Daoy (cell line): ENCODE data around the gene TTC23L. TPM values are rescaled to one million over a fixed set of nuclear protein-coding genes. Genes with fewer than 3 reads are reported as not detected.
"Not testable (repeated sequence)": the region's sequence is repeated elsewhere in the genome, so short reads cannot be mapped to it uniquely, and the experiment has no call there.

Source experiments
- DNase-seq: peaks from one replicate; pipeline ENCODE4 v3.0.0-alpha.2; 2015; ENCODE audit warnings: low read depth
- total RNA-seq: library from RNA; depleted of rRNA; stranded (reverse); fragments of >200 nt; shearing (Covaris generic); gene quantifications from 2 replicates; pipeline ENCODE4 v1.2.3, GENCODE V29; 2014; rRNA removed

TTC23L gene
- total RNA-seq, 1 experiment from 2014 or later, result 0.29 TPM

DNA sequence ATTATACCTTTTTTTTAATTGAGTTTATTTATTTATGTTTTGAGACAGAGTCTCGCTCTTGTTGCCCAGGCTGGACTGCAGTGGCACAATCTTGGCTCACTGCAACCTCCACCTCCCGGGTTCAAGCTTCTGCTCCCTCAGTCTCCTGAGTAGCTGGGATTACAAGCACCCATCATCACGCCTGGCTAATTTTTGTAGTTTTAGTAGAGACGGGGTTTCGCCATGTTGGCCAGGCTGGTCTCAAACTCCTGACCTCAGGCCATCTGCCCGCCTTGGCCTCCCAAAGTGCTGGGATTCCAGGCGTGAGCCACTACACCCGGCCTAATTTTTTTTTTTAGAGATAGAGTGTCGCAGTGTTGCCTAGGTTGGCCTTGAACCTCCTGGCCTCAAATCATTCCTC is 84.3 kb downstream of the TTC23L start:
- DNase-seq, result not testable (repeated sequence)

- peak; percentile 83 for DNase-seq
These were observed 84.9 kb downstream of the TTC23L start for GRCh38 chr5:34923694-34924461.

DNA sequence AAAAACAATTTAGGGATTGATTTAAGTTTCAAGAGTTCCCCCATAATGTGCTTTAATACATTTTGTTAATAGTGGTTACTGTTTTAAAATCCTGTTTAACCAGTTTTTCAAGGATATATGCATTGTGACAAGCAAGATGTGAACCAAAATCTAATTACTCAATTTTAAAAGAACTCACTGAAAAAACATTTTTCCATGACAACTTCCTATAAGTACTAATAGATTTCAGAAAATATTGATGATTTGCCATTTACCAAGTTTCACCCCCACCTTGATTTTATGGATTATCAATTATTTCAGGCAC is 85.5 kb downstream of the TTC23L start:
- DNase-seq, result no peak

- no peak for DNase-seq
These were observed 87.4 kb downstream of the TTC23L start for GRCh38 chr5:34926318-34926888.

GRCh38 chr5:34927785-34928184 is 88.8 kb downstream of the TTC23L start:
- no peak for DNase-seq

GRCh38 chr5:34928267-34928666 is 89.3 kb downstream of the TTC23L start:
- no peak for DNase-seq

DNA sequence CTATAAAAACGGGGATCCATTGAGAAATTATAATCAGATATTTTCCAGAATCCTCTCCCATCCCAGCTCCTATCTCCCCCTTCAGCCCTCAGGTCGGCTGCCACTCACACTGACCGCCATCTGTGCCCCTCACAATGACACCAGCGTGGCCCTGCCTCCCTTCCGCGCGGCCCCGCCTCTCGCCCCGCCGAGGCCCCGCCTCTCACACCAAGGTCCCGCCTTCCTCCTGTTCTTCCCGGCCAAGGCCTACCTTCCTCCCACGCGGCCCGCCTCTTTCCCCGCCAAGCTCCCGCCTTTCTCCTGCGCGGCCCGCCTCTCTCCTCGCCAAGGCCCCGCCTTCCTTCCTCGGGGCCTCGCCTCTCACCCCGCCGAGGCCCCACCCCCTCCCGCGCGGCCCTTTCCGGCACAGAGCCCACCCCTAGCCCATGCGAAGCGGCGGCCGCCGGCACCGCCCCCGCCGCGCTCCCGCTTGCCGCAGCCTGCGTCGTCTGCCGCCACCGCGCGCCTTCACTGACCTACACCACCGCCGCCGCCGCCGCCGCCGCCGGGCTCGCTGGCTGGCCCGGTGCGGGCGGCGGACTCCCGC is 90.3 kb downstream of the TTC23L start, which contains the start of gene DNAJC21:
TSS of gene DNAJC21 (plus strand) at position 426 of the 586 bp plus-strand sequence. CDS start 261 bp downstream, outside the sequence.
- peak; percentile 99 for DNase-seq

DNA sequence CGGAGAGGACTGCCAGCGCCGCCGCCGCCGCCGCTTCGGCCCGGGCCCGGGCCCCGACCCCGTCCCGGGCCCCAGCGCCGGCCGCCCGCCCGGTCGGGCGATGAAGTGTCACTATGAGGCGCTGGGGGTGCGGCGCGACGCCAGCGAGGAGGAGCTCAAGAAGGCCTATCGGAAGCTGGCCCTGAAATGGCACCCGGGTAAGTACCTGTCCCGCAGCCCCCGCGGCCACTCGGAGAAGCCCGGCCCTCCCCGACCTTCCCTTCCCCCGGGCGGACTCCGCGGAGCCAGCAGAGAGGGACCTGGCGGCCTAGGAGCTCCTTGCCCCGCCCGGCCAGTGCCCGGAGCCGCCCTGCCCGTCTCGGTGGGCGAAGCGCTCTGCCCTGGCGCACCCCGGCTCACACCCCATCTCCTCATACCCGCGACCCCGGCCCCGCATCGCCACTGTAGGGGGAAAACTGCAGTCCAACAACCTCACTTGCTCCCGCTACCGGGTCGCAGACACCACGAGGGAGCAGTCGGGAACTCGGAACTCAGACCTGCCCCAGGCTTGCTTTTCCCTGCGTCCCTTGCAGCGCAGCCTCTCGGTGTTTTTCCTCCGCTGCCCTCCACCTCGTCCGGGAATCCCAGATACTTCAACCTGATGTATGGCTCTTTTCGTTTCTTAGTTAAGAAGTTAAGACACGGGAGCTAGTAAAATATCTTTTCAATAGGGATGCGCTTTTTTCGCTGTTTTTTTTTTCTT is 90.9 kb downstream of the TTC23L start:
- peak; percentile 83 for DNase-seq

- peak; percentile 8 for DNase-seq
These were observed 91.5 kb downstream of the TTC23L start for GRCh38 chr5:34930462-34930844.

DNA sequence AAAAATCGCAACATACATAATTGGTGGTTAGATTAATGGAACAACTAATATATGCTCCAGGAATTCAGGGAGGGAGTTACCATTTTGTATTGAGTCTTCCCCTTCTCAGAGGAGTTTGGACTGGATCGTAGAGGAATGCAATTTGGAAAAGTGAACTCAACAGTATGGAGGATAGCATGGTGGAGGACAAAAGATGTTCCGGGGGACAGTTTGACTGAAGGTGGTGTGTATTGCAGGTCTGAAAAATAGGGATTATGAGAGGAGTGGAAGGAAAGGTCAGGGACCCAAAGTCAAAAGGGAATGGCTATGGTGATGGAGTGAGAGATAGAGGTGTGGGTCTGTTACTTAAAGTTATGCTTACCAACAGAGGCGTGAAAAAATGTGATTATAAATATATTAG is 91.9 kb downstream of the TTC23L start:
- no peak for DNase-seq

- no peak for DNase-seq
These were observed 94.0 kb downstream of the TTC23L start for GRCh38 chr5:34932947-34933346.

DNA sequence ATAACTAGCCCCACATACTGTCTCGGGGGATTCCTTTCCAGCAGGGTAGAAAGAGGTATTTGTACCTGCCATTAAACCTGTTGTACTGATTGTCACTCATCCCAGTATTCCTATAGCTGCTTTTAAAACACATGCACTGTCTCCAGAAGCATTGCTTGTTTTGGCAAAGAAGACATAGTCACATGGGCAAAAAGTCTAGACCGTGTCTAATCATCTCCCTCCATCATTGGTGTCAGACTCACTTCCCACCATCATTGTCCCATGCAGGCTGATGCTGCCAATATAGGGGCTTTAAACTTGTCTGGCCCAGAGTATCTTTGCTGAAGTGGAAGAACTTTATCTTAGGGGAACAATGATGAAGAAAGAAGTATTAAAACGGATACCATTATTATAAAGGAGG is 103.0 kb downstream of the TTC23L start:
- no peak for DNase-seq

DNA sequence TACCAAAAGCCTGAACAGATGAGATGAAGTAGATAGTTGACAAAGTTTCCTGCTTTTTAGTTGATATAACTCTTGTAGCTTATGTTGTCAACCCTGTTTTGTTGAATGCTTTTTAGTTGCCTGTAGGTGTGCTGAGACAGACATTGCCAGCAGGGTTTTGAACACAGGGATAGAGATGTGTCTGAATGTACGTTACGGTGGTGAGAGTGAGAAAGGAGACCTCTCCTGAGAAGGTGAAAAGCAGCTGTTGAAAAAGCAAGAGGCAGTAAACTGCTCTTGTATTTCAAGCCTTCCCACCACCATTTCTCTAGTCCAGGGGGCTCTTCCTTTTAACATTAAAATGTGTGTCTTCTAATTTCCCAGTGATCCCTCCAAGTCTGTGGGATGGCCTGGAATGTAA is 105.1 kb downstream of the TTC23L start:
- no peak for DNase-seq

DNA sequence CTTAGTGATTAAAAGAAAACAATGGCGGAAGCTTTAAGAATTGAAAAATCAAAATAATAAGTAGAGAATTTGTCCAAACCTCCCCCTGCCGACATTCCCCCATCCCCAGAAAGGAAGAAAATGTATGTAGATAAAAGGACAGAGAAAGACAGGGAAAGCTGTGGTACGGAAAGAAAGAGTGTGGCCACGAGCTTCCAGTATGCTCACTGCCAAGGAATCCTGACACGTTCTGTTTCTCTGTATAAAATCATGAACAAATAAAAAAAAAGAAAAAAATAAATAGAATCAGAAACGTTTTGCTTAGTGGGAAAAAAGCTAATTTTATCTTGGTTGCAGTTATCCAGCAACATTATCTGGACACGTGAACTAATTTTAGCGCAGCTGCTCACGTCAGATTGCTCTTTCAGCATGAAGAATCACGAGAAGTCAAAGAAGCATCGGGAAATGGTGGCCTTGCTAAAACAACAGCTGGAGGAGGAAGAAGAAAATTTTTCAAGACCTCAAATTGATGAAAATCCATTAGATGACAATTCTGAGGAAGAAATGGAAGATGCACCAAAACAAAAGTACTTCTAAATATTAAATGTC is 105.6 kb downstream of the TTC23L start:
- DNase-seq, result no peak

Other genes with a start within 250 kb of the TTC23L start
- 54.9 and 60.0 TPM in 2 replicates for gene RAI14, start 182.8 kb upstream of the TTC23L start, total RNA-seq
- 33.4 and 127 TPM in 2 replicates for gene RAD1, start 76.3 kb downstream of the TTC23L start, total RNA-seq
- 135 and 140 TPM in 2 replicates for gene BRIX1, start 76.5 kb downstream of the TTC23L start, total RNA-seq
- gene DNAJC21, start 90.4 kb downstream of the TTC23L start, total RNA-seq, result 26.9 and 38.5 TPM in 2 replicates
- gene AGXT2, start 208.8 kb downstream of the TTC23L start, total RNA-seq, result not detected in 2 replicates